GM23338 (cell line): ENCODE results near the gene DHRS3.

Source experiments
- CTCF ChIP-seq, 2 experiments: fragments of 200-600 bp in 1 of 2; sonication (generic) in 1 of 2; conservative IDR thresholded peaks; 2 replicates each; pipeline versions ENCODE4 v1.5.1 to v1.6.1; 2016 to 2017; ENCODE audit warnings: antibody characterized with exemption in 2 of 2, low read depth in 2 of 2, mild to moderate bottlenecking in 2 of 2, moderate library complexity in 1 of 2
- REST ChIP-seq: IDR thresholded peaks from one replicate; pipeline ENCODE4 v1.6.1; 2018; ENCODE audit warnings: antibody characterized with exemption; ENCODE audit not compliant: unreplicated experiment

- TF ChIP-seq REST = no peak
- TF ChIP-seq CTCF (conservative IDR thresholded peaks at IDR 0.05; ENCODE audit: low read depth in 2 of 2) = no peak
Observed at GRCh38 chr1:12615159-12615864, 2.7 kb downstream of the DHRS3 start.
